HG03108 (cell line): Measurements from ENCODE around the gene LRRC70.

Experiments
- ATAC-seq: cut with Tn5 transposase; IDR thresholded peaks from one replicate; pipeline ENCODE4 v1.9.1; 2021; ENCODE audit warnings: moderate library complexity; ENCODE audit not compliant: unreplicated experiment

LRRC70 gene

DNA sequence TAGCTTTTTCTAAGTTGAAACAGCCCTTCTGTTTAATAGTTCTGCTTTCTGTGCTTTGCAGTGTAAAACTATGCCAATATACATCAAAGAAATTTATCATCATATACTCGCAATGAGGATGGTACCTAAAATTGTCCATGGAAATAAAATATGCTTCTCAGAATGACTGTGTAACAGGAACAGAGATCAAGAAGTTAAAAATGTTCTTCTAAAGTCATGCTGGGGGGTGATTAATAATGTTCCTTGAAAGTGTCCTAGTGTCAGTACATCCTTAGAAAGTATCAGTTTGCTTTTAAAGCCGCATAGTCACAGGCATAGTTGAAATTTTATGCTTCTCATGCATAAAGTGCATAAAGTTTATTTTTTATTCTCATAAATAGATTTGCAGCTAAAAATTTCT lies 4.0 kb upstream of the LRRC70 start:
- no peak for ATAC-seq

DNA sequence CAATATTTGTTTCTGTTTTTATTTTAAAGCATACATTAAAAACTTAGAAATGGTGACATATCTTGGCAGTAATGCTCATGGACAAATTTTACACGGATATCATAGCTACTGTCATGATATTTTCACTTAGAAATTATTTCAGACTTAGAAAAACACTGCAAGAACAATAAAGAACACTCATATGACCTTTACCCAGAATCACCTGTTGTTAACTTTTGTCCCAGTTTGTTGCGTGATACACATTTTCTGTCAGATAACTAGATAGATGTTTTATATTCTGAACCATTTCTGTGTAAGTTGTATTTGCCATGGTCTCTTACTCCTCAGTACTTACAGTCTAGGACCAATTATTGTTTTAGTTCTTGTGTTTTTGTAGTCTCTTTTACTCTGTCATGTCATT lies 3.6 kb upstream of the LRRC70 start:
- ATAC-seq, result no peak

DNA sequence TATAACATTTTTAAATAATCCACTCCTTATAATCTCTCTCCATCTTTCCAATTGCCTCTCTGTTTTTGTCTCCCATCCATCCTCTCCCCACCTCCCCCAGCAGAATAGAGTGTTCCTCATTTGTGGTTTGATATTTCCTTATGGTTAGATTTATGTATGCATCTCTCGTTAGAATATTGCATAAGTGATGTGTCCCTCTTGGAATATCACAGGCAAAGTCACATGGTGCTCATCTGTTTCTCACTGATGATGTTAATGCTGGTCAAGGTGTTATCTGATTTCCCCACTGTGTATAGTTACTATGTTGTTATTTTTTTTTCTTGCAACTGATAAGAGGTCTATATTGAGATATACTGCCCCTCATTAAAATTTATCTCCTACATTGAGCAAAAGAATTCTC lies 3.1 kb upstream of the LRRC70 start:
- no peak for ATAC-seq

GRCh38 chr5:62576570-62577170 lies 1.9 kb upstream of the LRRC70 start:
- ATAC-seq, result no peak

DNA sequence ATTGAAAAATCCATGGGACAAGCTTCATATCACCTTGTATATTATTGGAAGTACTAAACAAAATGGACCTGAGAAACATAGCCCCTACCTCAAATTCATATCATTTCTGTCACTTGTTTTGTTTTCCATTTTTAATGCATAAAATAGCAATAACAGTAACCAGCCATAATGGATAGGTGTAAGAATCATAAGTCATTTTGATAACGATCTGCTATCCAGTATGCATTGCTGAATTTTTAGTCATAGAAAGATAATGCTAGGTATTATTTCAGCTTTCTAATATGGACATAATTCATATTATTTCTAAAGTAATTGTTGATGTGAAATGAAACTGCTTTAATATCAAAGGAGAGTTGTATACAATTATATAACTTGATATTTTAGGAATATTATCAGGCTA lies 1.1 kb upstream of the LRRC70 start:
- ATAC-seq, result no peak

DNA sequence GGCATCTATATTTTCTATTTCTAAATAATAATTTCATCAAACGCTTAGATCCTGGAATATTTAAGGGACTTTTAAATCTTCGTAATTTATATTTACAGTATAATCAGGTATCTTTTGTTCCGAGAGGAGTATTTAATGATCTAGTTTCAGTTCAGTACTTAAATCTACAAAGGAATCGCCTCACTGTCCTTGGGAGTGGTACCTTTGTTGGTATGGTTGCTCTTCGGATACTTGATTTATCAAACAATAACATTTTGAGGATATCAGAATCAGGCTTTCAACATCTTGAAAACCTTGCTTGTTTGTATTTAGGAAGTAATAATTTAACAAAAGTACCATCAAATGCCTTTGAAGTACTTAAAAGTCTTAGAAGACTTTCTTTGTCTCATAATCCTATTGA lies 1.1 kb downstream of the LRRC70 start:
- no peak for ATAC-seq

GRCh38 chr5:62581836-62582597 lies 3.4 kb downstream of the LRRC70 start:
- no peak for ATAC-seq

GRCh38 chr5:62584391-62584790 lies 5.8 kb downstream of the LRRC70 start:
- no peak for ATAC-seq

DNA sequence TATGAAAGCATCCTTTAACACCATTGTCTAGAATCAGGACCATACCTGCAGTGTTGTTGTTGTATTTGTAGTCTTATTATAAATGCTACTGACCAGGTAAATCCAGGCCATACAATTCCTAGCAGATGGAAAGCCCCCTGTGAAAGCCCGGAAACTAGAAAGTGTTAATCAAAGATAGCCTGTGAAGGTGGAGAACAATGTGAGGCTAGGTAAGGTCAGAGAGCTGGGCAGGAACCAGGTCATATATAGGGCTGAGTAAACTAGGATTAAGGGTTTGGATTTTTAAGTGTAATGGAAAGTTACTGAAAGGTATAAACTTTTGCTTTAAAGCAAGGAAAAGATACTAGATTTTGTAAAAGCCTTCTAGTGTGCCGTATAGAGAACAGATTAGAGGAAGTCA lies 6.7 kb downstream of the LRRC70 start:
- no peak for ATAC-seq

- no peak for ATAC-seq
Measured at GRCh38 chr5:62585751-62586150, 7.1 kb downstream of the LRRC70 start.

- no peak for ATAC-seq
Measured at GRCh38 chr5:62587737-62588136, 9.1 kb downstream of the LRRC70 start.

GRCh38 chr5:62588668-62589067 lies 10.0 kb downstream of the LRRC70 start:
- no peak for ATAC-seq

GRCh38 chr5:62589504-62589903 lies 10.9 kb downstream of the LRRC70 start:
- ATAC-seq, result no peak

- no peak for ATAC-seq
Measured at GRCh38 chr5:62590387-62590786, 11.8 kb downstream of the LRRC70 start.

GRCh38 chr5:62592558-62592957 lies 13.9 kb downstream of the LRRC70 start:
- ATAC-seq, result no peak

DNA sequence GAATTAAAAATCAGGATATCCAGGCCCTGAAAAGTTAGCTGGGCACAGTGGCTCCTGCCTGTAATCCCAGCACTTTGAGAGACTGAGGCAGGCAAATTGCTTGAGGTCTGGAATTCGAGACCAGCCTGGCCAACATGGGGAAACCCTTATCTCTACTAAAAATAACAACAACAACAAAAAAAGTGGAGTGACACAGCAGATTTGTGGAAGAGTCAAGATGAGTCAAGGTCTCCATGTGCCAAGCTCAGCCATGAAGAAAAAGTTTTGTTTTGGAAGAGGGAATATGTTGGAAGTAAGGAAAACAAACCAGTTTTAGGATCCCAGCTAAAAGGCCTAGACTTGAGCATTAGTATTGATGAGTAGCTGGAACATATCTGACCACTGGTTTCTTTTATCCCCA lies 14.7 kb downstream of the LRRC70 start:
- ATAC-seq, result no peak

DNA sequence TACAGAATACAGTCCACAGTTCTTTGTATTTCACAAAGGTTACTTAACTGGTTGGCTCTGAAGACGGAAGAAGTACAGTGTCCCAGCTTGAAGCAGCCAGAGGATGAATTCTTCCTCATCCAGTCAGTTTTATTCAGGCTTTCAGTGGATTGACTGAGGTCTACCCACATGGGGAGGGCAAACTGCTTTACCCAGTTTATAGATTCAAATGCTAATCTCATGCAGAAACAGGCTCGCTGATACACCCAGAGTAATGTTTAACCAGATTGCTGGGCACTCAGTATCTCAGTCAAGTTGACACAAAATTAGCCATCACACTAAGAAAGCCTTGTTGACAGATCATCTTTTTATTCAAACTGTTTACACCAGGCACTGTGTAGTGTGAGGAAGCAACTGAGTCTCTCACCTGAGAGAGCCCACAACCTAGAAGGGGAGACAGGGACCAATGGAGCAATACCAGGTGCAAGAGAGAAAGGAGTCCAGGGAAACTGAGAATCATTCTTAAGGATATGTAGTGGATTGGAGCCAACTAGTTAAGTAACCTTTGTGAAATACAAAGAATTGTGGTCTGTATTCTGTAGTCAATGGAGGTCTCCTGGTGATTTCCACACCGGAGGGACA lies 15.9 kb downstream of the LRRC70 start:
- ATAC-seq, result no peak

GRCh38 chr5:62596096-62596495 lies 17.5 kb downstream of the LRRC70 start:
- no peak for ATAC-seq

DNA sequence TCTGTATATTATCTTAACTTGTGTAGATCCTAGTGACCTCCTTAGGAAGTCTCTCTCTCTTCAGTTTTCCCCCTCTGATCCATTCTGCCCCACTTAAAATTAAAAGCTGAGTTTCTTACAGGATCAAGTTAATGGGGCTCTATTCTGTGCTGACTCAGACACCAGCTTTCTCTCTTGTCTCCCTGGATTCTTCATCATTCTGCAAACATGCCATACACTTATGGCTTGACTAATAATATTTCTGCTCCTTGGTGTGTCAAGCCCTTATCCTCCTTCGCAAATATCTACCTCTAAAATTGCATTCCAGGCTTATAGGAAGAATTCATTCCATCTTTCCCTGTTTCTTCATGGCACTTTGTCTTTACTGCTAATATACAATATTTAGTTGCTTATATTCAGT lies 18.1 kb downstream of the LRRC70 start:
- ATAC-seq, result no peak

GRCh38 chr5:62597314-62597713 lies 18.7 kb downstream of the LRRC70 start:
- no peak for ATAC-seq

GRCh38 chr5:62600560-62601252 lies 22.1 kb downstream of the LRRC70 start:
- ATAC-seq, result no peak

GRCh38 chr5:62603934-62604333 lies 25.3 kb downstream of the LRRC70 start:
- no peak for ATAC-seq
